Right atrium auricular region (tissue), 2 donors: ENCODE results near the gene HNRNPA0. TPM values are rescaled to one million over a fixed set of nuclear protein-coding genes. Genes with fewer than 3 reads are reported as not detected.

Experiments used
- DNase-seq: peaks from one replicate; pipeline ENCODE4 v3.0.0-alpha.2; 2019; ENCODE audit warnings: low spot score
- H3K27ac ChIP-seq, 2 donors: fragments of 200-600 bp; sonication (generic); 1 replicate in 1 of 2; 2 replicates in 1 of 2; pipeline ENCODE4 v1.5.1; 2016 to 2019
- H3K27me3 ChIP-seq, 2 donors: fragments of 200-600 bp; sonication (generic); one replicate each; pipeline versions ENCODE4 v1.5.1 to v1.6.0; 2017 to 2019
- H3K36me3 ChIP-seq: fragments of 200-600 bp; sonication (generic); one replicate; pipeline ENCODE4 v1.5.1; 2016
- H3K4me1 ChIP-seq, 2 donors: fragments of 200-600 bp; sonication (generic); one replicate each; pipeline versions ENCODE4 v1.5.1 to v1.6.0; 2017 to 2019
- H3K4me3 ChIP-seq, 2 donors: fragments of 200-600 bp; sonication (generic); 1 replicate in 1 of 2; 2 replicates in 1 of 2; pipeline ENCODE4 v1.5.1; 2017 to 2019; ENCODE audit warnings: mild to moderate bottlenecking in 1 of 2, moderate library complexity in 1 of 2
- H3K9me3 ChIP-seq, 2 donors: fragments of 200-600 bp; sonication (generic); one replicate each; pipeline ENCODE4 v1.5.1; 2019
- total RNA-seq, 2 donors: library from RNA; depleted of rRNA; stranded (reverse); fragments of >200 nt; gene quantifications; one replicate each; pipeline ENCODE4 v1.1.0, GENCODE V29; 2016
- TF ChIP-seq, protein P1 (sequence below), 2 donors: fragments of 200-600 bp; sonication (generic); IDR thresholded peaks; one replicate each; pipeline ENCODE4 v1.5.1; 2019; ENCODE audit warnings: antibody characterized with exemption in 2 of 2

Gene HNRNPA0
- total RNA-seq, result 1 to 10 TPM; 6.9 to 8.6 TPM

DNA sequence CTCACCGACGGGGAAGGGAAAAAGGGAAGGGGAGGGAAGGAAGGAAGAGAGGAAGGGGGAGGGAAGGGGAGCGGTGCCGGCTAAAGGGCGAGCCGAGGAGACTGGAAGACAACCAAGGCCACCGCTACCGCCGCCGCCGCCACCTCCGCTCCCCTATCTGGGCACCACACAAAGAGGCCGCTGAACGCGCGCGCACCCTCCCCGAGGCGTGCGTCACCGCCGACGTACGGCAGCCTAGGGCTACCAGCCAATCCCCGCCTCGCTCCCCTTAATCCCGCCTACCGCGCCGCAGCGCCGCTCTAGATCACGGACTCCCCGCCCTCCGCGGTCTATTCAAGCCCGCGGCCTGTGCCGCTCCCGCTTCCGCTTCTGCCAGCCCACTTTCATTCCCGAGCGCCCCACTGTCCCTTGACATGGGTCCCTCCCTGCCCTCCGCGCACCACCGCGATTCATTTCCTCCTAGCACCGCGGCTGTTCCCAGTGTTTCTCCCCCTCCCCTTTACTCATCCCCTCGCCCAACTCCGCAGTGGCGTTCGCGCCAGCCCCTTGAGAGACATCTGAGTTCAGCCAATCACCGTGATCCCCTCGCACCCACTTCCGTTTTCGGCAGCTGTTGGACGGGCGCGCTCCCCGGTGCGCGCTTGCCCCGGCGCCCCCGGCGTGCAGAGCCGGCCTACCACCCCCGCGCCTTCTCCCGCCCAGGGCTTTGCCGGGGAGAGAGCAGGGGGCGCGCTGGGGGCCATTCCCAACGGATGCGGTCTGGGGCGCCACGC lies at the start of gene HNRNPA0:
Gene HNRNPA0, minus strand, starts transcription at position 176 of the 773 bp plus-strand sequence. CDS start 297 bp downstream, outside the sequence.
- peaks cover 0 to 34% of the 10 kb centered on the region in 2 donors for H3K4me1 ChIP-seq
- peak within 1 kb of the TSS; percentile 100 for H3K27ac ChIP-seq
- H3K36me3 ChIP-seq, result no peaks in the 10 kb centered on the region
- TF ChIP-seq, protein P1, sequence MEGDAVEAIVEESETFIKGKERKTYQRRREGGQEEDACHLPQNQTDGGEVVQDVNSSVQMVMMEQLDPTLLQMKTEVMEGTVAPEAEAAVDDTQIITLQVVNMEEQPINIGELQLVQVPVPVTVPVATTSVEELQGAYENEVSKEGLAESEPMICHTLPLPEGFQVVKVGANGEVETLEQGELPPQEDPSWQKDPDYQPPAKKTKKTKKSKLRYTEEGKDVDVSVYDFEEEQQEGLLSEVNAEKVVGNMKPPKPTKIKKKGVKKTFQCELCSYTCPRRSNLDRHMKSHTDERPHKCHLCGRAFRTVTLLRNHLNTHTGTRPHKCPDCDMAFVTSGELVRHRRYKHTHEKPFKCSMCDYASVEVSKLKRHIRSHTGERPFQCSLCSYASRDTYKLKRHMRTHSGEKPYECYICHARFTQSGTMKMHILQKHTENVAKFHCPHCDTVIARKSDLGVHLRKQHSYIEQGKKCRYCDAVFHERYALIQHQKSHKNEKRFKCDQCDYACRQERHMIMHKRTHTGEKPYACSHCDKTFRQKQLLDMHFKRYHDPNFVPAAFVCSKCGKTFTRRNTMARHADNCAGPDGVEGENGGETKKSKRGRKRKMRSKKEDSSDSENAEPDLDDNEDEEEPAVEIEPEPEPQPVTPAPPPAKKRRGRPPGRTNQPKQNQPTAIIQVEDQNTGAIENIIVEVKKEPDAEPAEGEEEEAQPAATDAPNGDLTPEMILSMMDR (IDR thresholded peaks at IDR 0.05), result peak in 1 of 2 donors; percentile 14
- peak; percentile 98 for DNase-seq
- H3K9me3 ChIP-seq, result no peaks in the 10 kb centered on the region
- no peaks in the 10 kb centered on the region for H3K27me3 ChIP-seq
- peak within 1 kb of the TSS; percentile 91 to 96 for H3K4me3 ChIP-seq

DNA sequence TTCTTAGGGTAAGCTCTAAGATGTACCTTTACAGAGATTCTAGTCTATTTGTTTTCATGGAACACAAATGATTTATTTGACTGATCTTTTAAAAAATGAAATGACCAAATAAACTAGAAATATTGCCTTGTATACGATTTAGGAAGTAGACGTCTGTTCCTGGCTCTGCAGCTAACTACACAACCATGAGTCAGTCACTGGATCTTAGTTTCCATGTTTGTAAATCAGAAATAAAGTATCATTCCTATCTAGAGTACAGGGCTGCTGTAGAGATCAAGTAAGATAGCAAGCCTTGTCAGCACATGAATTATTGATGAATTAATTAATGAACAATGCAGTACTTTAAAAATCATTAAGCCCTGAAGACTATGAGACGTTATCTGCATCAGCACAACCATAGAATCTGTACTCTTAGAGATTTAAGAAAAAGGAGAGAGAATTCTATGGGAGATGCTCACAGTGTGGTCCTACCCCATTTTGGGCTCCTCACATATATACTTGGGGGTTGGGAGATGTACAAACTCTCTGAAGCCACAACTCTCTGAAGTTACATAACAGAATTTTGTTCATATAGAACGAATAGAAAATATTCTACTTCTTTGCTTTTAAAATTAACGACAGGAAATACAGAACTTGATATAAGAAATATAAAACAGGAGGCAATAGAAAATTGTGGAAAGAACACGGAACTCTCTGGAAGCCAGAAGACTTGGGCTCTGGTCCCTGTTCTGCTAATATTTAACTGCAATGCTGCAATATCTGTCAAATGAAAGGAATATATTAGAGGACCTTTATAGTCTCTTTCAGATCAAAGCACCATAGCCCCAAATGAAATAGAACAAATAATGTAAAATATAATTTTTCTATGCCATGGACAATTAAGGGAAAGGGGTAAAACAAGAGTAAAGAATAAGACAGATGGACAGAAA lies 48.4 kb upstream of the HNRNPA0 start:
- H3K27ac ChIP-seq, result peak overlapping the region; percentile 50 to 82

DNA sequence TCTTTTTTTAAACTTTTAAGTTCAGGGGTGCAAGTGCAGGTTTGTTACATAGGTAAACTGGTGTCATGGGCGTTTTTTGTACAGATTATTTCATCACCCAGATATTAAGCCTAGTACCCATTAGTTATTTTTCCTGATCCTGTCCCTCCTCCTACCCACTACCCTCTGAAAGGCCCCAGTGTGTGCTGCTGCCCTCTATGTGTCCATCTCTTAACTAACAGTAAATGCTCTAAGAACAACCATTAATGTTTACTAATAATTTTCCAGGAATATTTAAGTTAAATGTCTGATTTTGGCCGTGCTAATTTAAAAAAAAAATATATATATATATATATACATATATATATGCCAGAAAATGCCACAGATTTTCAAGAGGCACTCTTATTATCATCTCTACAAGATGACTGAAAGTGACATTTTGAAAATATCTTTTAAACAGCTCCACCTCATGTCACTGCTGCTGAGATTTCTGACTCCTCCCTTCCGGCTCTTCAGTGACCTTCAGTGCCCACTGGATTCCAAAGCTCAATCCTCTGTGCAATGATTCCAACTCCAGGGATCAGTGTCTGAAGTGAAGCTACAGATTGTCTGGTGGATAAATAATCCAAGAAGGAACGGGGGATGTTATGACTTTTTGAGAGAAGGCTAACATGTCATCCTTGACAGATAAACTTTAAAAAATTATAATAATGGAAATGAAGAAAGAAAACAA lies 46.7 kb upstream of the HNRNPA0 start:
- Histone ChIP-seq H3K27ac (peak overlapping the region; percentile 50 to 82), H3K36me3 (peaks cover 3% of the 10 kb centered on the region), H3K4me3 (peak overlapping the region; percentile 46 to 53), H3K4me1 (no peaks in the 10 kb centered on the region), H3K27me3 (no peaks in the 10 kb centered on the region), H3K9me3 (no peaks in the 10 kb centered on the region)
- no peak for DNase-seq
- TF ChIP-seq, protein P1 (IDR thresholded peaks at IDR 0.05), result peak; percentile 15 to 38

More for the DNA sequence above, 48.4 kb upstream of the HNRNPA0 start:
- Histone ChIP-seq H3K27me3 (no peaks in the 10 kb centered on the region), H3K36me3 (peaks cover 17% of the 10 kb centered on the region), H3K9me3 (no peaks in the 10 kb centered on the region), H3K4me3 (peak overlapping the region; percentile 46 to 53), H3K4me1 (peaks cover 0 to 4% of the 10 kb centered on the region in 2 donors)
- DNase-seq, result no peak
- TF ChIP-seq, protein P1 (IDR thresholded peaks at IDR 0.05), result no peak

DNA sequence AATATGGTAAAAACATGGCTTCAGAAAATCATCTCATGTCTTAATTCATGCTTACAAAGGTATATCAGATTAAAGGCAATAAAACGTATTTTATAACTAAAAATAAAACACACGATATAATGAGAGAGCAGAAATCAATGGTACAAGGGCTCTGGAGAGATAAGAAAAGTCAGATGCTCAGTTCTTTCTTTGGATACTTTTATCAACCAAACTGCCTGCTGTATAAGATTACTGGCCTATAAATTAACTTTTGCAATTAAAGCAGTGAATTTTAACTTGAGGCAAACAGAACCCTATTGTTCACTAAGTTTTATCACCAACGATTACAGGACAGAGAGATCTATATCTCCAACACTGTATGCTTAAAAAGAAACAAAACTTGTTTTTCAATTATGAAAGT lies 42.1 kb upstream of the HNRNPA0 start:
- H3K27me3 ChIP-seq, result no peaks in the 10 kb centered on the region
- no peaks in the 10 kb centered on the region for H3K4me1 ChIP-seq
- no peak overlapping the region for H3K4me3 ChIP-seq
- no peaks in the 10 kb centered on the region for H3K36me3 ChIP-seq
- TF ChIP-seq, protein P1 (IDR thresholded peaks at IDR 0.05), result no peak
- no peaks in the 10 kb centered on the region for H3K9me3 ChIP-seq
- DNase-seq, result no peak
- no peak overlapping the region for H3K27ac ChIP-seq

DNA sequence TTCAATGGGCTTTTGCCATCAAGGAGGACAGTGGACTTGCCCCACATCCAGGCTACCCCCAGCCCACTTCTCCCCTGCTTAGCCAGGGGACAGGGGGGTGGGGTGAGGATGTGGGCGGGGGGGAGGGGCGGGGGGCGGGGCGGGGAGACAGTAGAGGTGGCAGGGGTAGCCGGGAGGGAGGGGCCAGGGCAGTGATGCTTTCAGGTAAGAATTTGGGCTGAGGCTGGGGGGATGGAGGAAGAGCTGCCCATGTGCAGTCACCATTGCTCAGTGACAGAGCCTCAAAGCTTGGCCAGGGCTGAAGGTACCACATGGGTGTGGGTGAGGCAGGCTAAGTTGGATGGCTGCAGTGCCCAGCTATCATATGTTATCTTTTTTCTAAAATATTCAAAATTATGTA lies 40.7 kb upstream of the HNRNPA0 start:
- DNase-seq, result no peak

More for the DNA sequence above, 40.7 kb upstream of the HNRNPA0 start:
- no peaks in the 10 kb centered on the region for H3K4me1 ChIP-seq
- TF ChIP-seq, protein P1 (IDR thresholded peaks at IDR 0.05), result no peak
- no peaks in the 10 kb centered on the region for H3K36me3 ChIP-seq
- no peaks in the 10 kb centered on the region for H3K27me3 ChIP-seq
- no peak overlapping the region for H3K4me3 ChIP-seq
- no peak overlapping the region for H3K27ac ChIP-seq
- H3K9me3 ChIP-seq, result no peaks in the 10 kb centered on the region
